Middle frontal gyrus (tissue), 1 donor: ENCODE data around the gene PLEKHA6.
A peak's percentile ranks its signal among the peaks of the same experiment; 100 is the strongest.

Experiments used
- DNase-seq: peaks from one replicate; pipeline ENCODE4 v3.0.0-alpha.2; 2015; ENCODE audit warnings: low spot score; ENCODE audit errors: extremely low spot score

PLEKHA6 gene

DNA sequence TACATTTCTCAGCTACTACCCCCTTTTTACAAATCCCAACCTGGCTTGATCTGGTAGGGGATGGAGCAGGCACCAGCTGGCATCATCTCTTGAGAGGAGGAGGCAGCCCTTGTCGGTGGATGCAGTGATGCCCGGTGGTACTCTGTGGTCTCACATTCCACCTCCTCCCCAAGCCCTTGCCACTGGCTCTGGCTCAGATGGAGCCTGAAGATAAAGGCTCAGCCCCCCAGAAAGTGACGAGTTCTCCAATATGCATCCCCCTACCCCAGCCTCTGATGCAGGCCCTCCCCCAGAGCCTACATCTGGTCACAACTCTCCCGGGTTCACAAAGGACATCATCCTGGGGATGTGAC, 142.1 kb downstream of the PLEKHA6 start:
- DNase-seq, result no peak

DNA sequence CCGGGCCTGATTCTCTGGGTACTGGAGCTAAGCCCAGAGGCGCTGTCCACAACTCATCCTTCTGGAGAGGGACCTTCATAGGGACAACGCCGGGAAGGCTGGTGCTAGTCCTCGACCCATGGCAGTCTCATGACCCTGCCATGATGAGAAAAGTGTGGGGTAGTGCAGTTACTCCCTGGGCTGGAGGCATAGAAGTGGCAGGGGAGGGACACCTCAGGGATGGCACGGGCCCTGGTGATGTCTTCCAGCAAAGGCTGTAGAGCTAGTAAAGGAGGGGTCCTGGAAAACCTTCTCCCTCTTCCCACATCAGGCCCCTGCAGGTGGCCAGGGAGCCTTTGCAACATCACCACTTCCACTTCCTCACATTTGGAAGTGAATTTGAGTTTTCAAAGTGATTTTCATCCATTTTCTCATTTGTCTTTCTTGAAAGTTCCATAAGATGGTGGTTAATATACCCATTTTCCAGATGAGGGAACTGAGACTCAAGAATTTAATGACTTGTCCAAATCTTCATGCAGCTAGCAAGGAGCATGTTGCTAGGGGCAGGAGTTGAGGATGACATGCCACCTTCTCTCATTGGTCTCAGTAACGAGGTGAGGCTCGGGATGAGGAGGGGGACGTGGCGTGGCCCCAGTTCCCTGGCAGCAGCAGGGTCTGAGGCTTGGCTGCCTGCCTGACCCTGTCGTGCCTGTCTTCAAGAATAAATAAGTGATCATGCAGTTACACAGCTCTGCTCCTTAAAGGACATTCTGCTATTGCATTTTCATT, 142.7 kb downstream of the PLEKHA6 start:
- no peak for DNase-seq

DNA sequence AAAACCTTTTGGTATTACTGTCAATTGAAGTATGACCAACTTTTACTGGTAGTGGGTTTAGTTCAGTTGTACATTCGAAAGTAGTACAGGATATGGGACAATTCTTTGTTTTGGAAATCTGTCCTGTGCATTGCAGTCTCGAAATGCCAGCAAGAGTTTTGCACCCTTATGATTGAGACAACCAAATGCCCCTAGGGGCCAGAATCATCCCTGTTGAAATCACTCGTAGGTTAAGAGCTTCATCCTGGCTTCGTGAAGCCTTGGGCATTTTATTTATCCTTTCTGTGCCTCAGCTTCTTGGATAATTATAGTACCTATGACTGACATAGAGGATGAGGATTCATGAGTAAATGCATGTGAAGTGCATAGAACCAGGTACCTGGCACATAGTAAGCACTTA, 143.5 kb downstream of the PLEKHA6 start:
- DNase-seq, result no peak

DNA sequence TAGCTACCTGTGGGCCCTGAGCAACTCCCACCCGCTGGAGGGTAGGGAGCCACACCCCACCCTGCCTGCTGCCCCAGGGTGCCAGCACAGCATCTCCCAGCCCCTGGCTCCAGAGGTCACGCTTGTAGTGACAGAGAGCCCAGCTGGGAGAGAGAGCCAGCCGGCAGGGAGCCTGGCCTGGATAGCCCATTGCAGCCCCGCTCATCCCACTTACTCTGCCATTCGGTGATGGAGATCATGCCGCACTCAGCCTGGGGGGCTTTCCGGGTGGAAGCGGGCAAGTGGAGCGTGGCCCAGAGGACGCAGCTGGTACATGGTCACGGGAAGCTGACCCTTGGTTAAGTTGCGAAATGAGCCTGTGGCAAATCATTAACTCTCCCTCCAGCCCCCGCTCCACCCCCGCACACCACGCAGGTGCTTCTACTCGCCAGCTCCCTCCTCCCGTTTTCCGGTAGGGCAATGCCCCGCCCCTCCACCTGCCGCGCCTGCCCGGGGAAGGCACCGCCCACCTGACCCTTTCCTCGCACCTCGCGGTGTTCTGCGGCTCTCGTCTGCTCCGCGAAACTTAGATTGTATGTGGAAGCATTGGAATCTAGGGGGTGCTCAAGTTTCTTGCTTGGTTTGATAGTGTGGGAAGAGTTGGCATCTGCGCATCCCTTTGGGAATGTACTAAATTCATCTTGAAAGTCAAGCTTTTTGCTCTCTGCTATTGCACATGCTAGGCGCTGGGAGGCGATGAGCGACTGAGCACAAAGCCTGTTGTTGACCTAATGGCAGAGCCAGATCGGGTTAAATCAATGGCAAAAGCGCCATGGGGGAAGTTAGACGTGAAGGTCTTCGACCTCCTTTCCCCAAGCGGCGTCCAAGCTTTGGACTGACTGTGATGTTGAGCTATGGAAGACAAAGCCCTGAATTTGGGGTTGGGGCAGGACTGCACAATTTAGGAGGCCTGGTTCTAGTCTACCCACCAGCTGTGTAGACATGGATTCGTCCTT, 145.8 kb downstream of the PLEKHA6 start, which contains the start of gene GOLT1A:
GOLT1A (minus strand) TSS at position 321 of the 995 bp plus-strand sequence; CDS start at position 239, 82 bp downstream.
- DNase-seq, result peak; percentile 43

DNA sequence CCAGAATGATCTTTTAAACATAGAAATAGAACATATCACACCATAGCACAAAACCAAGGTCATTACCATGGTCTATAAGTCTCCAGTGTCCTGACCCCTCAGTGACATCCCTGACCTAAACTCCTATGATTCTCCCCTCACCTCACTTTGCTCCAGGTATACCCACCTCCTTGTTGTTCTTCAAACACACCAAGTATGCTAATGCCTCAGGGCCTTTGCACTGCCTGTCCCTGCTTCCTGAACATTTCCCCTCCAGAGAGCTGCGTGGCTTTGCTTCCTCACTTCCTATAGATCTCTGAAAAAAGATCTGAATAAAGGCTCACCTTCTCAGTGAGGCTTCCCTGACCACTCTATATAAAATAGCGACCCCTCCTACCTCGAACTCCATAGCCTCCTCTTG, 147.0 kb downstream of the PLEKHA6 start:
- no peak for DNase-seq

DNA sequence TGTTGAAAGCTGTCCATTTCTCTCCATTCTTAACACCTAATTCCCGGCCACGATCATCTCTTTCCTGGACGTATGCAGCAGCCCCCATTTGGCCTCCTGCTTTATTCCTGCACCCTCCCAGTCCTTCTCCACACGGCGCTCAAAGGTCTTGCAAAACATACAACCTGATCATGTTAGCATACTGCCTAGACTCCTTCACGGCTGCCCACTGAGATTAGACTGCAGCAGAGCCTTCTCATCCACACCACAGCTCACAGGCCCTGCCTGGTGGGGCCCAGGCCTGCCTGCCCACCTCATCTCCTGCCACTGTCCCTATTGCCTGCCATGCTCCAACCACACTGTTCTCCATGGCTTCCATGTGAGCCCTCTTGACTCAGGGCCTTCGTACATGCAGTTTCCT, 148.7 kb downstream of the PLEKHA6 start:
- no peak for DNase-seq

DNA sequence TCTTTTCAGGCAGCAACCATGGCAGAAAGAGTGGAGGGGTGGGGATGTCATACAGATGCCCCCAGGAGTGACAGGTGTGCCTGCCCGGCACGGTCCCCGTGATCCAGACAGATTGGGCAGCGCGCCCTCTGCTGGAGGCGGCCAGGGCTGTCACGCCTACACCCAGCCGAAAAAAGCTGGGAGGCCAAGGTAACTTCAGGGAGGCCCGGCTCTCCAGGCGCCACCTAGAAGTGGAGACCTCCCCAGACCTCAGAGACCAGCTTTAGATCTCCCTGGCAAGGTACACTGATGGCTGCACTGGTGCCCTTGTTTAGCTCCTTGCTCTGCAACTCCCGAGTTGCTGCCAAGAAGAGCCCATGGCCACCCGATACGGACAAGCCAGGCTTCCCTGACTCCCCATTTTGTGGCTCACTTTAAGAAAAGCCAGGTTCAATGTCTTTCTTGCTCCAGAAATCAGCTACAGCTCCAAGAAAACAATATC, 152.6 kb downstream of the PLEKHA6 start:
- no peak for DNase-seq

DNA sequence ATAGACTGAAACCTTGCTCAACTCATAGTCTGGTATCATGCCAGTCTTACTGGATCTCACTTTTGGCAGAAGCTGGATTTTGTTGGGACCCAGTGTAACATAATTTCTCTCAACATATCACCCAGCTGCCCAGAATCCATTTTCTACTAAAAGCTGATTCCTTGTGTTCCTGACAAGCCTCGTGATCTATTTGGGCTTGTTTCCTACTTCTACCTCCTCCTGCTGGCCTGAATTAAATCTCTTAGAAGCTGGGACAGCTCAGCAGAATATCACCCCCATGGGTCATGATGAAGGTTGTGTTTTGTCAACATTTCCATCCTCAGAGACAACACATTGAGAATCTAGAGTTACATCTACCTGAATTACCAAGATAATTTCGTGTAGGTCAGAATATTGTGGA, 153.6 kb downstream of the PLEKHA6 start:
- DNase-seq, result no peak

DNA sequence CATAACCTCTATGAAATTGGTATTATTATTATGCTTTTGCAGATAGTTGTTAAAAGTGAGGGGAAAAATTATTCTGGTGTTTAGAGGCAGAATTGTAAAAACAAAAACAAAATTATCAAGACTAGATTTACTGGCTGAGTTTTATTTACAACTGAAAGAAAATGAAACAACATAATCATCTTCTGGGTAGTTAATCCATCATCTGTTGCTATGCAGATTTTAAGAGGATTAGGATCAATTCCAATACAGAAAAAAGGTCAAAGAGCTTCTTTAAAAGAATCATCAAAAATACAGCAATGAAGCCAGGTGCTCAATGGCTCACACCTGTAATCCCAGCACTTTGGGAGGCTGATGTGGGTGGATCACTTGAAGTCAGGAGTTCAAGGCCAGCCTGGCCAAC, 154.2 kb downstream of the PLEKHA6 start:
- no peak for DNase-seq

DNA sequence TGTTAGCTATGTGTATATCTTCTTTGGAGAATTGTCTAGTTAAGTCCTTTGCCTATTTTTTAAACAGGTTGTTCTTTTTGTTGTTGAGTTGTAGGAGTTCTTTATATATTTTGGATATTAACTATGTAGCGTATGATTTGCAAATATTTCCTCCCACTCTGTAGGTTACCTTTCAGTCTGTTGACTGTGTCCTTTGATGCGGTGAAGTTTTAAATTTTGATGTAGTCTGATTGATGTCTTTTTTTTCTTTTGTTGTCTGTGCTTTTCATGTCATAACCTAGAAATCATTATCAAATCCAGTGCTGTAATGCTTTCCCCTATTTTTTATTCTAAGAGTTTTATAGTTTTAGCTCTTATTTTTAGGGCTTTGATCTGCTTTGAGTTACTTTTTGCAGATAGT, 154.8 kb downstream of the PLEKHA6 start:
- DNase-seq, result no peak

DNA sequence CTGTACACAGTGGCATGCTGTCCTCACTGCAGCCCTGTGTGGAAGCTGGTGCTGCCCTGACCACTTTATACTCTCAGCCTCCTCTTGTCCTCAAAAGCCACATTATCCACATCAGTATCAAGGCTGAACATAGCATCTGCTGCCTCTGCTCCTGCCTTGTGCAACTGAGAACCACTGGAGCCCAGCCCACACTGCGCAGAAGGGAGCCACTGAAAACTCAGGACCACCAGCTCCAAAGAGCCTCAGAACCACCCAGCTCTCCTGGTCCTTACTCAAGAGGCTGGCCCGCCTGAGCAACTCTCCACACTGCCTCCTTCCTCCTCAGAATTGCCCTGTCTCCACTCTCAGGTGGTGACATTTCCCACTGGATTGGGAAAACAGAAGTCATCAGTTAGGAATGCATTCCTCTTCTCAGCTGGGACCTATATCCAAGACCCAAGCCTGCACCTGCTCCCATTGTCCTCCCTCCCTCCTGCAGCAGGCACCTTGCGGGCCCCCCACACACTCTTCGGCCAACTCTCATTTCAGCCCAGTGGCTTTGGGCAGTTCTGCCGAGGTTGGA, 156.4 kb downstream of the PLEKHA6 start:
- no peak for DNase-seq

DNA sequence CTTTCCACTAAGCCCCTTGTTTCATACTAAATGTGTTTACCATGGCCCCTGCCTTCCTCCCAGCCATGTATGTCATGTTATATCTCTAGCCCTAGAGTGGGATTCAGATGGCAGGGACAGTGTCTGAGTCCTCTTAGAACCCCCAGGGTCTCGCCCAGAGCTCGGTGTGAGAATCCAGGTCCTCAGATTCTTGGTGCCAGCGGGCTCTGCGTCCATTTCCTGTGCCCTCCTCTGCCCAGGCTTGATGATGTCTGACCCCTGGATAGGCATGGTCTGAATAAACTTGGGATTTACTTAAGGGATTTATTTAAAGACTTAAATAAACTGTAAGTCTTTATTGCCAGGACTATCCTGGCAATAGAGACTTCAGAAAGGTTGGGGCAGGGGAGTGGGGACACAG, 157.2 kb downstream of the PLEKHA6 start:
- DNase-seq, result no peak

DNA sequence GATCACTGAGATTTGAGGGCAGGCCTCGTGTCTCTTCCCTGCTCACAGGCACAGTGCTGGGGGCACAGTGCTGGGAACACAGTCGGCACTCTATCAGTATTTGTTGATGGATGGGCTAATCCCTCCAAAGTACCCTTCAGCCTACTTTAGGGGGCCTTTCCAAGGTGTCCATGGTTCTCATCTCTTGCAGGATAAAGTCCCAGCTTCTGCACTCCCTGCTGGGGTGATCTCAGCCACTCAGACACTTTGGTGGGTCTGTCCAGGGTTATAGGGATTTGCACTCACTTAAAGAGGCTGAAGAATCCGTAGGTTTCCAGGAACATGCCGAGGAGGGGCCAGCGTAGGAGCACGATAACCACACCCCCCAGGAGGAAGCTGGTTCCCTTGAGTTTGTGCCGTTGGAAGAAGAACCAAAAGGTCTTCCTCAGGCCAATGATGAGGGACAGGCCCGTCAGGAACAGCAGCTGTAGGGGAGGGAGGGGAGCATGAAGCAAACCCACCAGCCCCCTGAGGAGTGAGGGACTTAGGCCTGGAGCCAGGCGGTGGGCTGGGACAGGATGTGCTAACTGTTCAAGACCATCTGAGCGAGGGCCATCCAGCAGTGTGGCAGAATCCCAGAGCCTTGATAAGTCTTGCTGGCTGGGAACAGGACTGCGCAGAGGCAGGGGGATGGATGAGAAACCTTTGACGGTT, 158.2 kb downstream of the PLEKHA6 start:
- no peak for DNase-seq

DNA sequence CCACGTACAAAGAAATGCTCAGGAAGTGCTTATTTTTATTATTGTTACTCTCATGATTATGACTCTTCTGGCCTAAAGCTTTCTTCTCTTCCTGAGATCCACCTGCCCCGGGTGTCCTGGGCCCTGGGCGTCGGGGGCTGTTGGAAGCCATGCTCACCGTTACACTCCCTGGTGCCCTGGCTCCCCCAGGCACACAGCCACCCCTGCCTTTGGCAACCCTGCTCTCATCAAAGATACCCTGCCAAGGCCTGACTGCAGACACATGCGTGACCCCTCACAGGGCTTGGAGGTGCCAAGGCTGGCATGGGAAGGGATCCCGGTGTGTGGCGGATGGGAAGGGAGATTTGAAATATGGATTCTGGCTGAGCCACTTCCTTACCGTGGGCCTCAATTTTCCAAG, 160.2 kb downstream of the PLEKHA6 start:
- DNase-seq, result no peak

DNA sequence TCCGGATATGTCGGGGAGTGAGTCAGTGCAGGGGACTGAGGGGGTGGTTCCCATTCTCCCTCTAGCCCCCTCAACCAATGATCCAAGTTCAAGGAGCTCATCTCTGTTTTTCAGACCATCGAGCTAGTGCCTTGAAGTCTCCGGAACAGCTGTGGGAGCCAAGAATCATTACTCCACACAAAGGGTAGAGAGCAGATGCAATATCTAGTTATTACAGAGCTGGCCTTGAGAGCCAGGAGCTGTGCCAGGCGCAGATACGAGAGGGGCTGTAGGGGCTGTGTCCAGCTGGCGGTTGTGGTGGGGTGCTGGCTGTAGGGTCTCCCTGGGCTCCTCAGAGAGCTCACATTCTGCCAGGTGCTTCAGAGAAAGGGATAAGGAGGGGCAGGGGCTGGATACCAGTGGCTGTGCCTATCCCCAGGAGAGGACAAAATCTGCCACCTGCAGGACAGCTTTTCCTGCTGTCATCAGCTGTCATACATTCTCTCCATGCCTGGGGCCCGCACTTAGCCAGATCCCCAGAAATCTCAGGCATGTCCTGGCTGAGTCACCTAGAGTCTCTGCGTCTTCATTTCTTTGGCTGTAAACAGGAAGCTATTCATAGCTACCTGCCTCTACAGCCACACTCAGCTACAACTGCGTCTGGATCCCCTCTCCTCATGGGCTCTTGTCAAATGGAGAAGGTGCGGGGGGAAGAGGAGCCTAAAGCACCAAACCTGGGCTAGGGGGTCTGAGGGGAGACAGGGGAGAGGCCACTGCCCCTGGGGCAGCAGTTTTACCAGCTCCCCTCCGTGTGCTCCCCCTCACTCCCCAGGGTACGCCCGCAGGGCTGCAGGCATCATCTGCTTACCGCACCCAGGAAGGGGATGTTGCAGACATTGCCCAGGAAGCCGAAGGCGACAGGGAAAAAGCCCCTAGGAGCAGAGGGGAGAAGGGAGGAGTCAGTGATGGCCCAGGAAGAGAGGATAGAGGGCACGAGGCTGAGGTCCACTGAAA, 161.1 kb downstream of the PLEKHA6 start:
- DNase-seq, result no peak

DNA sequence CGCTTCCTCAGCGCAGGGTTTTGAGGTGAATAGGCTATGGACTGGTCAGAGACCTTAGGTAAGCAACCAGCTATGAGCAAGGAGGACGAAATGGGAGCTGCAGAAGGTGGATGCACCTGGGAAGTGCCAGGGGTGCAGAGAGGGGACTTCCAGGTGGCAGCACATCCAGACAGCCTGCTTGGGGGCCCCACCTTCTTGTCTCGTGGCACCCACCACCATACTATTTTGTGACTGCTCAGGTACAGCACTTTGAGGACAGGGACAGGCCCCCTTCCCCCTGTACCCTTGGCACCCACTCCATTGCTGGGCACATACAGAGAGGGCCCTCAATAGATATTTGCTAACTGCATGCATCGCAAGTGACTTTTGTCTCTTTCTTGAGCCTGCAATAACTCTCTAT, 162.7 kb downstream of the PLEKHA6 start:
- DNase-seq, result no peak

DNA sequence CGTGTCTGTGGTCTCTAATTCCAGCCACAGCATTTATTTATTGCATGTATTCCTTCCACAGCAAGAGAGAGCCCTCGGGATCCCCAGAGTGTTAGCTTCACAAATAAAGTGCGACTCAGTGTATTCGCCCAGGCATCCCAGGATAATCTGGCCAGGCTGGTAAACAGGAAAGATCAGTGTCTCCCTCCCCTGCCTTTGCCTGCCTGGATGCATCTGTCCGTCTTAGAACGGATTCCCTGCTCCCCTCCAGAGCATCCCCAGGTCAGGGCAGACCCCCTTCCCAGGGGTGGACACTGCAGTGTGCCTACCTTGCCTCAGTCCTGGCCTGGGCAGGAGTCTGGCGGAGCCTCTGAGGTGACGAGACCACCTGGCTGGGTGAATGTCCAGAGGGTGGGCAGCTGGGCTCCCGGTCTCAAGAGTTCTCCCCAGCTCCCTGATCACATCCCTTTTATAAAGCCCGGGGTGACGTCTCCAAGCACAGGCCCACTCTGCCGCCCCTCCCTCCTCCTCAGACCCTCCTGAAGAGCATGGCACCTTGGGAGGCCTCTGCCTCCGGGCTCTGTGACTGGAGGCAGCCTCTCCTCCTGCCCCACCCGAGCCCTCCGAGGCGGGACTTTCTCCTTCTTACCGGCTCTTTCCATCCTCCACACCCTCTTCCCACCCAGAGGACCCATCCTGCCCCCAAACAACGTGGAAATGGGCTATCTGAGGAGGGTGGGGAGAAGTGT, 163.5 kb downstream of the PLEKHA6 start, which contains the start of gene KISS1:
KISS1 (minus strand) TSS at position 424 of the 728 bp plus-strand sequence. CDS start 3,615 bp downstream, outside the sequence.
- DNase-seq, result no peak

DNA sequence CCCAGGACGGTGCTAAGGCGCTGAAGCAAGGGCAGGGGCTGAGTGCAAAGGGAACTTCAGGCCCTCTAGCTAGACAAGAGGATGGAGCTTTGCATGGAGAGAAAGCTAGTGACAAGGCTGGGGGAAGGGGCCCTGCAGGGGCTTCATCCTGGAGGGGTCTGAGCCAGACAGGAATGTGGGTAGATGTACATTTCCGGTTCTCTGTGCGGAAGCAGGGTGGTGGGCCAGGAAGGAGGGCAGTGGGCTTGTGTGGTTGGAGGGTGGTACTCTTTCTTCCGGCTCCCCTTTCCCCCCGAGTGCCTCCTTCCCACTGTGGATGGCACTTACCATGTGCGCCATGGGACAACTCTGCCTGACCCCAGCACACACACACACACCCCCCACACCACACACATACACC, 165.0 kb downstream of the PLEKHA6 start:
- no peak for DNase-seq

DNA sequence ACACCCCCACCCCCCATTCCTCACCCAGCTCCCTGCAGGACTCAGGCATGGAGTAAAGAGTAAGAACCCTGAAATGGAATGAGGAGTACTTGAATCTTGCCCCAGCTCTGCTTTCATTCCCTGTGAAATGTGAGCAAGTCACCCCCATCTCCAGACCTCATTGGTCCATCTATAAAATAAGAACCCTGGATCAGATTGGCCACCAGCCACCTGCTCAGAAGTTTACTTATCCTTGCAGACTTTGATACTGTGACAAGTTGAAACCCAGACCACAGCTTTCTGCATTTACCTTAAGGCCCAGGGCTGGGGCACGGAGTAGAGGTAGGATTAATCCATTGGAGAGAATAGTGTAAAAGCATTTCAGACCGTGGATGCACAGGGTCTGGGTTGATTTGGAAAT, 165.6 kb downstream of the PLEKHA6 start:
- DNase-seq, result no peak
